ENCODE data around the gene ADORA2B.

The ADORA2B gene

DNA sequence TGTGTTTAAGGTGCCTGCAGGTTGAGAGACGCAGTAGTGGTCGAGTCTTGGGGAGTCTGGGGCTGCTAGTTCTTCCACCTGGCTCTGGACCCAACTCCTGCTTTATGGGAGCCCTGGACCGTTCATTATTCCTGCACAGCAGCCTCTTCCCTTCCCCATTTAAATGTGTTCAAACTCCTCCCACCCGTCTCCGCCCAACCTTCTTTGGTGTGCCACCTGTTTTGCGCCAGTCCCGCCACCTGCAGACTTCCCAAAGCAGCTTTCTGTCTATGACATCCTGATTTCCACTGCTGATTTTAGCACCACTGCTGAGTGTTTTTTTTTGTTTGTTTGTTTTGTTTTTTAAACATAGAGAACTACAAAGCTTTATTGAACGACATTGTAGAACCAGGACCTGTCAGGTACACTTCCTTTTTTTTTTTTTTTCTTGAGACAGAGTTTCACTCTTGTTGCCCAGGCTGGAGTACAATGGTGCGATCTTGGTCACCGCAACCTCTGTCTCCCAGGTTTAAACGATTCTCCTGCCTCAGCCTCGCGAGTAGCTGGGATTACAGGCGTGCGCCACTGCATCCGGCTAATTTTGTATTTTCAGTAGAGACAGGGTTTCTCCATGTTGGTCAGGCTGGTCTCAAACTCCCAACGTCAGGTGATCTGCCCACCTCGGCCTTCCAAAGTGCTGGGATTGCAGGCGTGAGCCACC lies 12.8 kb downstream of the ADORA2B start:
- H3K4me3 ChIP-seq (ENCODE audit: low read length), result no peak overlapping the region
- no peak overlapping the region for H3K9ac ChIP-seq (ENCODE audit: low read length)
- no peaks in the 10 kb centered on the region for H3K9me3 ChIP-seq (ENCODE audit: control insufficient read depth, low read depth, low read length)
- H3K27me3 ChIP-seq (ENCODE audit: control insufficient read depth, insufficient read depth, low read length), result no peaks in the 10 kb centered on the region
- peaks cover 11% of the 10 kb centered on the region for H3K4me1 ChIP-seq (ENCODE audit: control insufficient read depth, low read depth, low read length)
- H3K36me3 ChIP-seq (ENCODE audit: control insufficient read depth, low read depth, low read length), result no peaks in the 10 kb centered on the region
- H3K27ac ChIP-seq (ENCODE audit: low read length), result no peak overlapping the region

GRCh38 chr17:15958484-15958854 lies 13.5 kb downstream of the ADORA2B start:
- H3K9ac ChIP-seq (ENCODE audit: low read length), result no peak overlapping the region
- peaks cover 11% of the 10 kb centered on the region for H3K4me1 ChIP-seq (ENCODE audit: control insufficient read depth, low read depth, low read length)
- no peaks in the 10 kb centered on the region for H3K36me3 ChIP-seq (ENCODE audit: control insufficient read depth, low read depth, low read length)
- no peaks in the 10 kb centered on the region for H3K27me3 ChIP-seq (ENCODE audit: control insufficient read depth, insufficient read depth, low read length)
- H3K27ac ChIP-seq (ENCODE audit: low read length), result no peak overlapping the region
- no peaks in the 10 kb centered on the region for H3K9me3 ChIP-seq (ENCODE audit: control insufficient read depth, low read depth, low read length)
- no peak overlapping the region for H3K4me3 ChIP-seq (ENCODE audit: low read length)

DNA sequence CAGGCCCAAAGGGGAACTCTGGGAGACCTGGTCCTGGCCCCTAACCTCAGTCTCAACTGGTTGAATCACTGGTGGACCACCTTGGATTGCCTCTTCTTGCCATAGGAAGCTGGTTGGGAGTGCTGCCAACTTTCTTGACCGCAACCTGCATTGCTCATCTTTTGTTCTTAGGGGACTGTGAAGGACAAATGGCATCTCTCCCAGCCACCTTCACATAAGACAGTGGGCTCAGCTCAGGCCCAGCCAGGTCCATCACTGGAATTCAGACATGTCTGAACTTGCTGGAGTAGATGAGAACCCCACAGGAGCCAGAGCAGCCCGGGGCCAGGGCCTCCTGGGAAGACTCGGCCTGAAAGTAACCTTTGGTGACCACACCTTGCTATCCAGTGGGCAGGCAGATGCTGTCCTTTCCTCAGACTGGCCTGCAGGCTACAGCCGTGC lies 18.8 kb downstream of the ADORA2B start:
- H3K36me3 ChIP-seq (ENCODE audit: control insufficient read depth, low read depth, low read length), result no peaks in the 10 kb centered on the region
- H3K9me3 ChIP-seq (ENCODE audit: control insufficient read depth, low read depth, low read length), result no peaks in the 10 kb centered on the region
- no peaks in the 10 kb centered on the region for H3K27me3 ChIP-seq (ENCODE audit: control insufficient read depth, insufficient read depth, low read length)
- H3K4me1 ChIP-seq (ENCODE audit: control insufficient read depth, low read depth, low read length), result peaks cover 38% of the 10 kb centered on the region
- H3K27ac ChIP-seq (ENCODE audit: low read length), result no peak overlapping the region
- H3K9ac ChIP-seq (ENCODE audit: low read length), result no peak overlapping the region
- H3K4me3 ChIP-seq (ENCODE audit: low read length), result no peak overlapping the region

- H3K27me3 ChIP-seq (ENCODE audit: control insufficient read depth, insufficient read depth, low read length), result no peaks in the 10 kb centered on the region
- H3K9me3 ChIP-seq (ENCODE audit: control insufficient read depth, low read depth, low read length), result no peaks in the 10 kb centered on the region
- H3K4me1 ChIP-seq (ENCODE audit: control insufficient read depth, low read depth, low read length), result peaks cover 43% of the 10 kb centered on the region
- peak overlapping the region; percentile 98 for H3K27ac ChIP-seq (ENCODE audit: low read length)
- H3K9ac ChIP-seq (ENCODE audit: low read length), result peak overlapping the region; percentile 75
- H3K4me3 ChIP-seq (ENCODE audit: low read length), result peak overlapping the region; percentile 43
- H3K36me3 ChIP-seq (ENCODE audit: control insufficient read depth, low read depth, low read length), result no peaks in the 10 kb centered on the region
Observed at GRCh38 chr17:15965528-15965927, 20.6 kb downstream of the ADORA2B start.

GRCh38 chr17:15966183-15966878 lies 21.4 kb downstream of the ADORA2B start:
- peaks cover 49% of the 10 kb centered on the region for H3K4me1 ChIP-seq (ENCODE audit: control insufficient read depth, low read depth, low read length)
- H3K36me3 ChIP-seq (ENCODE audit: control insufficient read depth, low read depth, low read length), result no peaks in the 10 kb centered on the region
- peak overlapping the region; percentile 75 for H3K9ac ChIP-seq (ENCODE audit: low read length)
- peak overlapping the region; percentile 43 for H3K4me3 ChIP-seq (ENCODE audit: low read length)
- no peaks in the 10 kb centered on the region for H3K27me3 ChIP-seq (ENCODE audit: control insufficient read depth, insufficient read depth, low read length)
- H3K9me3 ChIP-seq (ENCODE audit: control insufficient read depth, low read depth, low read length), result no peaks in the 10 kb centered on the region
- peak overlapping the region; percentile 98 for H3K27ac ChIP-seq (ENCODE audit: low read length)

- Histone ChIP-seq H3K27me3 (ENCODE audit: control insufficient read depth, insufficient read depth, low read length) (no peaks in the 10 kb centered on the region), H3K4me1 (ENCODE audit: control insufficient read depth, low read depth, low read length) (peaks cover 50% of the 10 kb centered on the region), H3K9me3 (ENCODE audit: control insufficient read depth, low read depth, low read length) (no peaks in the 10 kb centered on the region), H3K9ac (ENCODE audit: low read length) (peak overlapping the region; percentile 75), H3K4me3 (ENCODE audit: low read length) (peak overlapping the region; percentile 43), H3K36me3 (ENCODE audit: control insufficient read depth, low read depth, low read length) (no peaks in the 10 kb centered on the region), H3K27ac (ENCODE audit: low read length) (peak overlapping the region; percentile 98)
Observed at GRCh38 chr17:15966879-15967248, 21.9 kb downstream of the ADORA2B start.

- Histone ChIP-seq H3K9ac (ENCODE audit: low read length) (no peak overlapping the region), H3K27ac (ENCODE audit: low read length) (no peak overlapping the region), H3K27me3 (ENCODE audit: control insufficient read depth, insufficient read depth, low read length) (no peaks in the 10 kb centered on the region), H3K4me3 (ENCODE audit: low read length) (no peak overlapping the region), H3K9me3 (ENCODE audit: control insufficient read depth, low read depth, low read length) (no peaks in the 10 kb centered on the region), H3K36me3 (ENCODE audit: control insufficient read depth, low read depth, low read length) (no peaks in the 10 kb centered on the region), H3K4me1 (ENCODE audit: control insufficient read depth, low read depth, low read length) (peaks cover 50% of the 10 kb centered on the region)
Observed at GRCh38 chr17:15967706-15968399, 22.9 kb downstream of the ADORA2B start.

GRCh38 chr17:15969463-15969862 lies 24.5 kb downstream of the ADORA2B start:
- Histone ChIP-seq H3K9ac (ENCODE audit: low read length) (no peak overlapping the region), H3K4me3 (ENCODE audit: low read length) (no peak overlapping the region), H3K27ac (ENCODE audit: low read length) (no peak overlapping the region), H3K27me3 (ENCODE audit: control insufficient read depth, insufficient read depth, low read length) (no peaks in the 10 kb centered on the region), H3K36me3 (ENCODE audit: control insufficient read depth, low read depth, low read length) (peaks cover 5% of the 10 kb centered on the region), H3K9me3 (ENCODE audit: control insufficient read depth, low read depth, low read length) (no peaks in the 10 kb centered on the region), H3K4me1 (ENCODE audit: control insufficient read depth, low read depth, low read length) (peaks cover 50% of the 10 kb centered on the region)

GRCh38 chr17:15970500-15970899 lies 25.6 kb downstream of the ADORA2B start:
- Histone ChIP-seq H3K36me3 (ENCODE audit: control insufficient read depth, low read depth, low read length) (peaks cover 10% of the 10 kb centered on the region), H3K27me3 (ENCODE audit: control insufficient read depth, insufficient read depth, low read length) (no peaks in the 10 kb centered on the region), H3K9me3 (ENCODE audit: control insufficient read depth, low read depth, low read length) (no peaks in the 10 kb centered on the region), H3K4me1 (ENCODE audit: control insufficient read depth, low read depth, low read length) (peaks cover 43% of the 10 kb centered on the region), H3K4me3 (ENCODE audit: low read length) (no peak overlapping the region), H3K9ac (ENCODE audit: low read length) (no peak overlapping the region), H3K27ac (ENCODE audit: low read length) (no peak overlapping the region)

- no peak overlapping the region for H3K4me3 ChIP-seq (ENCODE audit: low read length)
- peaks cover 36% of the 10 kb centered on the region for H3K4me1 ChIP-seq (ENCODE audit: control insufficient read depth, low read depth, low read length)
- peaks cover 10% of the 10 kb centered on the region for H3K36me3 ChIP-seq (ENCODE audit: control insufficient read depth, low read depth, low read length)
- no peak overlapping the region for H3K27ac ChIP-seq (ENCODE audit: low read length)
- no peaks in the 10 kb centered on the region for H3K9me3 ChIP-seq (ENCODE audit: control insufficient read depth, low read depth, low read length)
- no peaks in the 10 kb centered on the region for H3K27me3 ChIP-seq (ENCODE audit: control insufficient read depth, insufficient read depth, low read length)
- H3K9ac ChIP-seq (ENCODE audit: low read length), result no peak overlapping the region
Observed at GRCh38 chr17:15971098-15971678, 26.3 kb downstream of the ADORA2B start.

- H3K4me1 ChIP-seq (ENCODE audit: control insufficient read depth, low read depth, low read length), result peaks cover 32% of the 10 kb centered on the region
- H3K27me3 ChIP-seq (ENCODE audit: control insufficient read depth, insufficient read depth, low read length), result no peaks in the 10 kb centered on the region
- peaks cover 10% of the 10 kb centered on the region for H3K36me3 ChIP-seq (ENCODE audit: control insufficient read depth, low read depth, low read length)
- no peak overlapping the region for H3K9ac ChIP-seq (ENCODE audit: low read length)
- H3K4me3 ChIP-seq (ENCODE audit: low read length), result no peak overlapping the region
- no peak overlapping the region for H3K27ac ChIP-seq (ENCODE audit: low read length)
- no peaks in the 10 kb centered on the region for H3K9me3 ChIP-seq (ENCODE audit: control insufficient read depth, low read depth, low read length)
Observed at GRCh38 chr17:15971882-15972281, 27.0 kb downstream of the ADORA2B start.

All from iPS-18a (cell line).